Dendritic cell treated with granulocyte-macrophage colony-stimulating factor and Interleukin-4, amounts not matched to agents 40 ng/mL and 50 ng/mL, for 4 days (primary cell): Measurements from ENCODE around the gene GTF2H4.
"Not testable (repeated sequence)": the region's sequence is repeated elsewhere in the genome, so short reads cannot be mapped to it uniquely, and the experiment has no call there.

ENCODE experiments used
- H3K27ac Mint-ChIP-seq: one replicate; pipeline ENCODE4 v1.8.0; 2022; ENCODE audit warnings: mild to moderate bottlenecking, mixed read lengths
- H3K27me3 Mint-ChIP-seq: one replicate; pipeline ENCODE4 v1.8.0; 2022; ENCODE audit warnings: mild to moderate bottlenecking, mixed read lengths
- H3K36me3 Mint-ChIP-seq: one replicate; pipeline ENCODE4 v1.8.0; 2022; ENCODE audit warnings: low read depth, mixed read lengths
- H3K4me1 Mint-ChIP-seq: one replicate; pipeline ENCODE4 v1.8.0; 2022; ENCODE audit warnings: low read depth, mixed read lengths
- H3K4me3 Mint-ChIP-seq: one replicate; pipeline ENCODE4 v1.8.0; 2022; ENCODE audit warnings: mild to moderate bottlenecking, moderate library complexity, mixed read lengths
- H3K9me3 Mint-ChIP-seq: one replicate; pipeline ENCODE4 v1.8.0; 2022; ENCODE audit warnings: mixed read lengths
- intact Hi-C: fragments of 100-400 bp; cut with micrococcal nuclease; formaldehyde crosslinking; loops from one replicate; pipeline ENCODE4 v1.15.0; 2022

GTF2H4 gene

GRCh38 chr6:30907758-30908591 is at the start of gene GTF2H4:
Gene GTF2H4 (plus strand): TSS chr6:30908207.
- no peaks in the 10 kb centered on the region for H3K9me3 Mint-ChIP-seq
- peak within 1 kb of the TSS; percentile 96 for H3K4me3 Mint-ChIP-seq
- peak within 1 kb of the TSS; percentile 81 for H3K27ac Mint-ChIP-seq
- intact Hi-C loops: no loop called here
- H3K27me3 Mint-ChIP-seq: no peaks in the 10 kb centered on the region
- peaks cover 43% of the 10 kb centered on the region for H3K36me3 Mint-ChIP-seq
- peaks cover 12% of the 10 kb centered on the region for H3K4me1 Mint-ChIP-seq

GRCh38 chr6:30859726-30860125 is 48.3 kb upstream of the GTF2H4 start:
- Mint-ChIP-seq H3K27me3 (peaks cover 24% of the 10 kb centered on the region), H3K9me3 (peaks cover 17% of the 10 kb centered on the region)
- intact Hi-C loops, H3K4me3 Mint-ChIP-seq, H3K36me3 Mint-ChIP-seq, H3K27ac Mint-ChIP-seq, H3K4me1 Mint-ChIP-seq: not testable (repeated sequence)

- peaks cover 5% of the 10 kb centered on the region for H3K4me1 Mint-ChIP-seq
- H3K27ac Mint-ChIP-seq: no peak overlapping the region
- no peak overlapping the region for H3K4me3 Mint-ChIP-seq
- H3K9me3 Mint-ChIP-seq: peaks cover 17% of the 10 kb centered on the region
- H3K27me3 Mint-ChIP-seq: peaks cover 21% of the 10 kb centered on the region
- intact Hi-C loops: no loop called here
- no peaks in the 10 kb centered on the region for H3K36me3 Mint-ChIP-seq
Observed at GRCh38 chr6:30861257-30862048, 46.6 kb upstream of the GTF2H4 start.

GRCh38 chr6:30862156-30862875 is 45.7 kb upstream of the GTF2H4 start:
- peaks cover 17% of the 10 kb centered on the region for H3K9me3 Mint-ChIP-seq

GRCh38 chr6:30864325-30864724 is 43.7 kb upstream of the GTF2H4 start:
- peaks cover 17% of the 10 kb centered on the region for H3K27me3 Mint-ChIP-seq
- intact Hi-C loops: no loop called here
- peaks cover 15% of the 10 kb centered on the region for H3K9me3 Mint-ChIP-seq
- peaks cover 5% of the 10 kb centered on the region for H3K4me1 Mint-ChIP-seq
- no peak overlapping the region for H3K4me3 Mint-ChIP-seq
- H3K36me3 Mint-ChIP-seq: no peaks in the 10 kb centered on the region
- no peak overlapping the region for H3K27ac Mint-ChIP-seq

More at GRCh38 chr6:30862156-30862875, 45.7 kb upstream of the GTF2H4 start:
- H3K4me3 Mint-ChIP-seq: no peak overlapping the region
- no peaks in the 10 kb centered on the region for H3K36me3 Mint-ChIP-seq
- peaks cover 18% of the 10 kb centered on the region for H3K27me3 Mint-ChIP-seq
- H3K27ac Mint-ChIP-seq: no peak overlapping the region
- intact Hi-C loops: no loop called here
- peaks cover 5% of the 10 kb centered on the region for H3K4me1 Mint-ChIP-seq

- H3K9me3 Mint-ChIP-seq: peaks cover 45% of the 10 kb centered on the region
- H3K27me3 Mint-ChIP-seq, H3K36me3 Mint-ChIP-seq, intact Hi-C loops, H3K27ac Mint-ChIP-seq, H3K4me1 Mint-ChIP-seq, H3K4me3 Mint-ChIP-seq: not testable (repeated sequence)
Observed at GRCh38 chr6:30869241-30869749, 38.7 kb upstream of the GTF2H4 start.

- intact Hi-C loops: no loop called here
- H3K27ac Mint-ChIP-seq: no peak overlapping the region
Observed at GRCh38 chr6:30870546-30870945, 37.5 kb upstream of the GTF2H4 start.

GRCh38 chr6:30871592-30872183 is 36.3 kb upstream of the GTF2H4 start:
- no peak overlapping the region for H3K4me3 Mint-ChIP-seq
- peaks cover 4% of the 10 kb centered on the region for H3K27me3 Mint-ChIP-seq
- H3K9me3 Mint-ChIP-seq: peaks cover 45% of the 10 kb centered on the region
- H3K27ac Mint-ChIP-seq: no peak overlapping the region
- H3K36me3 Mint-ChIP-seq: no peaks in the 10 kb centered on the region
- no peaks in the 10 kb centered on the region for H3K4me1 Mint-ChIP-seq
- intact Hi-C loops: no loop called here

More at GRCh38 chr6:30870546-30870945, 37.5 kb upstream of the GTF2H4 start:
- H3K4me3 Mint-ChIP-seq: no peak overlapping the region
- no peaks in the 10 kb centered on the region for H3K36me3 Mint-ChIP-seq
- H3K9me3 Mint-ChIP-seq: peaks cover 45% of the 10 kb centered on the region
- no peaks in the 10 kb centered on the region for H3K4me1 Mint-ChIP-seq
- peaks cover 4% of the 10 kb centered on the region for H3K27me3 Mint-ChIP-seq

GRCh38 chr6:30873137-30873640 is 34.8 kb upstream of the GTF2H4 start:
- peaks cover 45% of the 10 kb centered on the region for H3K9me3 Mint-ChIP-seq
- peaks cover 4% of the 10 kb centered on the region for H3K27me3 Mint-ChIP-seq
- peaks cover 8% of the 10 kb centered on the region for H3K4me1 Mint-ChIP-seq
- intact Hi-C loops: no loop called here
- H3K4me3 Mint-ChIP-seq: no peak overlapping the region
- no peaks in the 10 kb centered on the region for H3K36me3 Mint-ChIP-seq
- H3K27ac Mint-ChIP-seq: no peak overlapping the region

- intact Hi-C loops, H3K27me3 Mint-ChIP-seq, H3K36me3 Mint-ChIP-seq, H3K4me1 Mint-ChIP-seq, H3K27ac Mint-ChIP-seq, H3K4me3 Mint-ChIP-seq: not testable (repeated sequence)
- peaks cover 41% of the 10 kb centered on the region for H3K9me3 Mint-ChIP-seq
Observed at GRCh38 chr6:30873795-30874194, 34.2 kb upstream of the GTF2H4 start.

GRCh38 chr6:30875244-30876038 is 32.6 kb upstream of the GTF2H4 start:
- Mint-ChIP-seq H3K4me3 (no peak overlapping the region), H3K9me3 (peaks cover 29% of the 10 kb centered on the region), H3K36me3 (no peaks in the 10 kb centered on the region), H3K27ac (no peak overlapping the region), H3K4me1 (peaks cover 8% of the 10 kb centered on the region), H3K27me3 (peaks cover 6% of the 10 kb centered on the region)
- intact Hi-C loops: loop anchor here (5.0 kb wide), 1 partner anchor 148 kb away; no protein-coding TSS in a partner anchor

- Mint-ChIP-seq H3K9me3 (peaks cover 22% of the 10 kb centered on the region), H3K27ac (no peak overlapping the region), H3K27me3 (peaks cover 12% of the 10 kb centered on the region), H3K4me1 (peaks cover 8% of the 10 kb centered on the region), H3K36me3 (no peaks in the 10 kb centered on the region), H3K4me3 (no peak overlapping the region)
- intact Hi-C loops: loop anchor here (5.0 kb wide), 1 partner anchor 149 kb away; no protein-coding TSS in a partner anchor
Observed at GRCh38 chr6:30876039-30876730, 31.8 kb upstream of the GTF2H4 start.
